Liver (tissue), 9 donors: ENCODE results near the gene C16orf92. TPM values are rescaled to one million over a fixed set of nuclear protein-coding genes. Genes with fewer than 3 reads are reported as not detected.

Experiments used
- DNase-seq: peaks from one replicate; pipeline ENCODE4 v3.0.0-alpha.2; 2017; ENCODE audit warnings: low spot score
- H3K27ac ChIP-seq, 2 donors: one replicate each; pipeline ENCODE4 v1.7.0; 2013; ENCODE audit warnings: inconsistent platforms in 2 of 2, low read length in 2 of 2, control low read depth in 1 of 2, low read depth in 1 of 2, mild to moderate bottlenecking in 1 of 2
- H3K27me3 ChIP-seq, 4 donors: one replicate each; pipeline versions ENCODE4 v1.6.1 to v1.7.0; 2013; ENCODE audit warnings: low read length in 3 of 4, inconsistent platforms in 1 of 4, mild to moderate bottlenecking in 1 of 4, moderate library complexity in 1 of 4; ENCODE audit not compliant: control insufficient read depth in 4 of 4, insufficient read depth in 4 of 4
- H3K36me3 ChIP-seq, 4 donors: one replicate each; pipeline versions ENCODE4 v1.6.1 to v1.7.0; 2013; ENCODE audit warnings: low read length in 3 of 4, mild to moderate bottlenecking in 3 of 4, low read depth in 1 of 4, moderate library complexity in 1 of 4; ENCODE audit not compliant: control insufficient read depth in 4 of 4, insufficient read depth in 3 of 4
- H3K4me1 ChIP-seq, 4 donors: one replicate each; pipeline versions ENCODE4 v1.6.1 to v1.7.0; 2013; ENCODE audit warnings: low read length in 3 of 4, mild to moderate bottlenecking in 3 of 4, moderate library complexity in 1 of 4; ENCODE audit not compliant: control insufficient read depth in 4 of 4, insufficient read depth in 4 of 4
- H3K4me3 ChIP-seq, 3 donors: one replicate each; pipeline versions ENCODE4 v1.6.1 to v1.7.0; 2013; ENCODE audit warnings: low read length in 3 of 3, control low read depth in 1 of 3, low read depth in 1 of 3, mild to moderate bottlenecking in 1 of 3
- H3K9ac ChIP-seq, 2 donors: one replicate each; pipeline ENCODE4 v1.7.0; 2013; ENCODE audit warnings: low read length in 2 of 2, mild to moderate bottlenecking in 2 of 2, moderate library complexity in 2 of 2, control low read depth in 1 of 2, low read depth in 1 of 2
- H3K9me3 ChIP-seq, 4 donors: one replicate each; pipeline versions ENCODE4 v1.6.1 to v1.7.0; 2013; ENCODE audit warnings: low read length in 3 of 4; ENCODE audit not compliant: control insufficient read depth in 4 of 4
- EGR1 ChIP-seq, 2 donors: IDR thresholded peaks; 2 replicates each; pipeline ENCODE4 v1.6.1; 2016 to 2018; ENCODE audit warnings: antibody characterized with exemption in 2 of 2, low read depth in 2 of 2
- FOXA2 ChIP-seq: IDR thresholded peaks from 2 replicates; pipeline ENCODE4 v1.6.1; 2016; ENCODE audit warnings: antibody characterized with exemption
- HNF4A ChIP-seq, 2 donors: conservative IDR thresholded peaks; 2 replicates each; pipeline ENCODE4 v1.6.1; 2016; ENCODE audit warnings: antibody characterized with exemption in 2 of 2, mild to moderate bottlenecking in 2 of 2
- HNF4G ChIP-seq: IDR thresholded peaks from 2 replicates; pipeline ENCODE4 v1.6.1; 2016; ENCODE audit warnings: antibody characterized with exemption
- JUND ChIP-seq, 2 donors: IDR thresholded peaks; 2 replicates each; pipeline ENCODE4 v1.6.1; 2016; ENCODE audit warnings: antibody characterized with exemption in 2 of 2
- NR2F2 ChIP-seq: IDR thresholded peaks from 2 replicates; pipeline ENCODE4 v1.6.1; 2016; ENCODE audit warnings: antibody characterized with exemption
- RAD21 ChIP-seq, 2 donors: IDR thresholded peaks; 2 replicates each; pipeline ENCODE4 v1.6.1; 2016; ENCODE audit warnings: antibody characterized with exemption in 2 of 2, mild to moderate bottlenecking in 2 of 2
- RXRA ChIP-seq, 2 donors: IDR thresholded peaks; 2 replicates each; pipeline ENCODE4 v1.6.1; 2017 to 2018; ENCODE audit warnings: antibody characterized with exemption in 2 of 2, mild to moderate bottlenecking in 1 of 2
- SP1 ChIP-seq: IDR thresholded peaks from 2 replicates; pipeline ENCODE4 v1.6.1; 2018; ENCODE audit warnings: antibody characterized with exemption, mild to moderate bottlenecking
- TAF1 ChIP-seq: conservative IDR thresholded peaks from 2 replicates; pipeline ENCODE4 v1.6.1; 2016; ENCODE audit warnings: antibody characterized with exemption, mild to moderate bottlenecking
- YY1 ChIP-seq: IDR thresholded peaks from 2 replicates; pipeline ENCODE4 v1.6.1; 2016; ENCODE audit warnings: antibody characterized with exemption, mild to moderate bottlenecking
- ZBTB33 ChIP-seq: IDR thresholded peaks from 2 replicates; pipeline ENCODE4 v1.6.1; 2016; ENCODE audit warnings: antibody characterized with exemption
- WGBS: extraction: QIAGEN DNeasy Blood & Tissue Kit; methylation state at CpG from one replicate; pipeline ENCODE4 v1.1.7; 2013; 5-methylcytosine and 5-hydroxymethylcytosine counted together
- polyA plus RNA-seq, 2 donors: library from polyadenylated mRNA; stranded (reverse) in 1 of 2; unstranded in 1 of 2; fragments of 200-250 nt in 1 of 2; fragments of >200 nt in 1 of 2; fragmentation: Nextera tagmentation in 1 of 2; extraction: Ambion mirVana in 1 of 2; gene quantifications; one replicate each; pipeline versions ENCODE4 v1.2.1 to v1.2.3, GENCODE V29; 2013 to 2015
- total RNA-seq, 2 donors: library from RNA; depleted of rRNA; stranded (reverse); fragments of >200 nt; gene quantifications; one replicate each; pipeline ENCODE4 v1.2.3, GENCODE V29; 2014
- TF ChIP-seq, protein P1 (sequence below): fragments of 150-350 bp; IDR thresholded peaks from 2 replicates; pipeline ENCODE4 v1.5.1; 2017; ENCODE audit warnings: improper control_type of control experiment, low read depth, low read length; ENCODE audit not compliant: missing input control
- TF ChIP-seq, protein P2 (sequence below): IDR thresholded peaks from 2 replicates; pipeline ENCODE4 v1.6.1; 2016; ENCODE audit warnings: antibody characterized with exemption, mild to moderate bottlenecking
- TF ChIP-seq, protein P3 (sequence below): IDR thresholded peaks from 2 replicates; pipeline ENCODE4 v1.6.1; 2016; ENCODE audit warnings: antibody characterized with exemption
- donor health status: healthy.
- donor health status: healthy.
- donor health status: healthy.
- donor health status: healthy.
- donor health status: healthy.

The C16orf92 gene
- total and polyA plus RNA-seq, 4 donors = not detected

- Histone ChIP-seq H3K27me3 (no peaks in the 10 kb centered on the region), H3K27ac (no peak overlapping the region), H3K4me1 (peaks cover 2 to 8% (median 4%) of the 10 kb centered on the region in 4 donors), H3K9ac (no peak overlapping the region), H3K4me3 (no peak overlapping the region), H3K9me3 (no peaks in the 10 kb centered on the region), H3K36me3 (no peaks in the 10 kb centered on the region)
- DNase-seq = no peak
- 85% methylated on average over 4 of the region's 4 CpGs for WGBS
- TF ChIP-seq, protein P1, sequence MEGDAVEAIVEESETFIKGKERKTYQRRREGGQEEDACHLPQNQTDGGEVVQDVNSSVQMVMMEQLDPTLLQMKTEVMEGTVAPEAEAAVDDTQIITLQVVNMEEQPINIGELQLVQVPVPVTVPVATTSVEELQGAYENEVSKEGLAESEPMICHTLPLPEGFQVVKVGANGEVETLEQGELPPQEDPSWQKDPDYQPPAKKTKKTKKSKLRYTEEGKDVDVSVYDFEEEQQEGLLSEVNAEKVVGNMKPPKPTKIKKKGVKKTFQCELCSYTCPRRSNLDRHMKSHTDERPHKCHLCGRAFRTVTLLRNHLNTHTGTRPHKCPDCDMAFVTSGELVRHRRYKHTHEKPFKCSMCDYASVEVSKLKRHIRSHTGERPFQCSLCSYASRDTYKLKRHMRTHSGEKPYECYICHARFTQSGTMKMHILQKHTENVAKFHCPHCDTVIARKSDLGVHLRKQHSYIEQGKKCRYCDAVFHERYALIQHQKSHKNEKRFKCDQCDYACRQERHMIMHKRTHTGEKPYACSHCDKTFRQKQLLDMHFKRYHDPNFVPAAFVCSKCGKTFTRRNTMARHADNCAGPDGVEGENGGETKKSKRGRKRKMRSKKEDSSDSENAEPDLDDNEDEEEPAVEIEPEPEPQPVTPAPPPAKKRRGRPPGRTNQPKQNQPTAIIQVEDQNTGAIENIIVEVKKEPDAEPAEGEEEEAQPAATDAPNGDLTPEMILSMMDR = no peak
- TF ChIP-seq RXRA (IDR thresholded peaks at IDR 0.05) (no peak), RAD21 (IDR thresholded peaks at IDR 0.05) (no peak), EGR1 (IDR thresholded peaks at IDR 0.05; ENCODE audit: low read depth in 2 of 2) (no peak), SP1 (no peak), FOXA2 (no peak), ZBTB33 (no peak), TAF1 (no peak), HNF4A (conservative IDR thresholded peaks at IDR 0.05) (no peak), NR2F2 (no peak)
- TF ChIP-seq, protein P2, sequence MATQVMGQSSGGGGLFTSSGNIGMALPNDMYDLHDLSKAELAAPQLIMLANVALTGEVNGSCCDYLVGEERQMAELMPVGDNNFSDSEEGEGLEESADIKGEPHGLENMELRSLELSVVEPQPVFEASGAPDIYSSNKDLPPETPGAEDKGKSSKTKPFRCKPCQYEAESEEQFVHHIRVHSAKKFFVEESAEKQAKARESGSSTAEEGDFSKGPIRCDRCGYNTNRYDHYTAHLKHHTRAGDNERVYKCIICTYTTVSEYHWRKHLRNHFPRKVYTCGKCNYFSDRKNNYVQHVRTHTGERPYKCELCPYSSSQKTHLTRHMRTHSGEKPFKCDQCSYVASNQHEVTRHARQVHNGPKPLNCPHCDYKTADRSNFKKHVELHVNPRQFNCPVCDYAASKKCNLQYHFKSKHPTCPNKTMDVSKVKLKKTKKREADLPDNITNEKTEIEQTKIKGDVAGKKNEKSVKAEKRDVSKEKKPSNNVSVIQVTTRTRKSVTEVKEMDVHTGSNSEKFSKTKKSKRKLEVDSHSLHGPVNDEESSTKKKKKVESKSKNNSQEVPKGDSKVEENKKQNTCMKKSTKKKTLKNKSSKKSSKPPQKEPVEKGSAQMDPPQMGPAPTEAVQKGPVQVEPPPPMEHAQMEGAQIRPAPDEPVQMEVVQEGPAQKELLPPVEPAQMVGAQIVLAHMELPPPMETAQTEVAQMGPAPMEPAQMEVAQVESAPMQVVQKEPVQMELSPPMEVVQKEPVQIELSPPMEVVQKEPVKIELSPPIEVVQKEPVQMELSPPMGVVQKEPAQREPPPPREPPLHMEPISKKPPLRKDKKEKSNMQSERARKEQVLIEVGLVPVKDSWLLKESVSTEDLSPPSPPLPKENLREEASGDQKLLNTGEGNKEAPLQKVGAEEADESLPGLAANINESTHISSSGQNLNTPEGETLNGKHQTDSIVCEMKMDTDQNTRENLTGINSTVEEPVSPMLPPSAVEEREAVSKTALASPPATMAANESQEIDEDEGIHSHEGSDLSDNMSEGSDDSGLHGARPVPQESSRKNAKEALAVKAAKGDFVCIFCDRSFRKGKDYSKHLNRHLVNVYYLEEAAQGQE = no peak
- TF ChIP-seq, protein P3, sequence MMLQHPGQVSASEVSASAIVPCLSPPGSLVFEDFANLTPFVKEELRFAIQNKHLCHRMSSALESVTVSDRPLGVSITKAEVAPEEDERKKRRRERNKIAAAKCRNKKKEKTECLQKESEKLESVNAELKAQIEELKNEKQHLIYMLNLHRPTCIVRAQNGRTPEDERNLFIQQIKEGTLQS = no peak
Observed at GRCh38 chr16:30018731-30019158, 4.3 kb upstream of the C16orf92 start.

DNA sequence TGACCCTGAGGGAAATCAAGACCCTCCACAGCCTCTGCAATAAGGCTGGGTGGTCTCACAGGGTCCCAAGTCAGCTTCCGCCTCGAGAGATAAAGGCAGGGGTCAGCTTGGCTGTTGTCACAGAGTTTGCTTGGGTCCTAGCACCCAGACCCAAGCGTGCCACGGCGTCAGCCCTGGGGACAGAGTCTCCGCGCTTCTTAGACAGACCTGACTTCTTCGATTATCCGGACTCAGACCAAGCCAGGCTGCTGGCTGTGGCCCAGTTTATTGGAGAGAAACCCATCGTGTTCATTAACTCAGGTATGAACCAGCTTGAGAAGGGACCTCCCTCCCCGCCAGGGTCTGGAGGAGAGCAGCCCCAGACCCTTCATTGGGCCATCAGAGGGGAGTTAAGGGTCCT lies 588 bp downstream of the C16orf92 start:
- H3K4me1 ChIP-seq = peaks cover 2 to 8% (median 4%) of the 10 kb centered on the region in 4 donors
- H3K36me3 ChIP-seq = no peaks in the 10 kb centered on the region
- TF ChIP-seq NR2F2 = no peak
- TF ChIP-seq HNF4G = no peak
- no peak for TF ChIP-seq YY1
- TF ChIP-seq, protein P2 = no peak
- TF ChIP-seq ZBTB33 = no peak
- TF ChIP-seq JUND (IDR thresholded peaks at IDR 0.05) = no peak
- no peak for TF ChIP-seq HNF4A (conservative IDR thresholded peaks at IDR 0.05)
- TF ChIP-seq RAD21 (IDR thresholded peaks at IDR 0.05) = no peak
- H3K9ac ChIP-seq = no peak overlapping the region
- WGBS = 84% methylated on average over 11 of the region's 11 CpGs
- no peaks in the 10 kb centered on the region for H3K9me3 ChIP-seq
- no peak overlapping the region for H3K4me3 ChIP-seq
- no peak for DNase-seq
- H3K27ac ChIP-seq = no peak overlapping the region
- no peaks in the 10 kb centered on the region for H3K27me3 ChIP-seq
